Measurements from ENCODE around the gene SKP1. TPM values are rescaled to one million over a fixed set of nuclear protein-coding genes. Genes with fewer than 3 reads are reported as not detected.
"Not testable (repeated sequence)": the region's sequence is repeated elsewhere in the genome, so short reads cannot be mapped to it uniquely, and the experiment has no call there.

SKP1 gene
- total RNA-seq, 1 experiment from 2014 or later: 415 TPM

DNA sequence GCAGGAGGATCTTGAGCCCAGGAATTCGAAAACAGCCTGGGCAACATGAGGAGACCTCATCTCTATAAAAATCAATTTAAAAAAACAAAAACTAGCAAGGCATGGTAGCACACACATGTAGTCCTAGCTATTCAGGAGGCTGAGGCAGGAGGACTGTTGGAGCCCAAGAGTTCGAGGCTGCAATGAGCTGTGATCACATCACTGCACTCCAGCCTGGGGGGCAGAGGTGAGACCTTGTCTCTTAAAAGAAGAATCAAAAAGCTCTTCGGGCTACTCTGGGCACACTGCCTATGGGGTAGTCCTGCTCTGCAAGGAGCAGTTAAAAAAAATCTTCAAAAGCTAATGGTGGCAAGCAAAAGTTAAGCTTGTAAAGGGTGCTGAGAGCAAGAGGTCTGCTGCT is 23.5 kb downstream of the SKP1 start:
- CTCF ChIA-PET: interaction anchor here (0.5 to 6.8 kb wide), 10 partner anchors 9 to 635 kb away, joined by 3 to 102 read pairs (median 3); no protein-coding TSS in a partner anchor
- H3K9me3 Mint-ChIP-seq (ENCODE audit: unreplicated experiment): no peaks in the 10 kb centered on the region
- intact Hi-C loops (cut with micrococcal nuclease): no loop called here
- no peak overlapping the region for H3K4me3 Mint-ChIP-seq (ENCODE audit: unreplicated experiment)
- peaks cover 26% of the 10 kb centered on the region for H3K4me1 Mint-ChIP-seq (ENCODE audit: insufficient read depth, unreplicated experiment)
- H3K27ac Mint-ChIP-seq (ENCODE audit: low read depth, unreplicated experiment): peak overlapping the region; percentile 13
- no peak for DNase-seq (ENCODE audit: unreplicated experiment)
- H3K36me3 Mint-ChIP-seq (ENCODE audit: insufficient read depth, unreplicated experiment): peaks cover 96% of the 10 kb centered on the region
- H3K27me3 Mint-ChIP-seq (ENCODE audit: insufficient read depth, unreplicated experiment): no peaks in the 10 kb centered on the region
- TF ChIP-seq, protein P1, sequence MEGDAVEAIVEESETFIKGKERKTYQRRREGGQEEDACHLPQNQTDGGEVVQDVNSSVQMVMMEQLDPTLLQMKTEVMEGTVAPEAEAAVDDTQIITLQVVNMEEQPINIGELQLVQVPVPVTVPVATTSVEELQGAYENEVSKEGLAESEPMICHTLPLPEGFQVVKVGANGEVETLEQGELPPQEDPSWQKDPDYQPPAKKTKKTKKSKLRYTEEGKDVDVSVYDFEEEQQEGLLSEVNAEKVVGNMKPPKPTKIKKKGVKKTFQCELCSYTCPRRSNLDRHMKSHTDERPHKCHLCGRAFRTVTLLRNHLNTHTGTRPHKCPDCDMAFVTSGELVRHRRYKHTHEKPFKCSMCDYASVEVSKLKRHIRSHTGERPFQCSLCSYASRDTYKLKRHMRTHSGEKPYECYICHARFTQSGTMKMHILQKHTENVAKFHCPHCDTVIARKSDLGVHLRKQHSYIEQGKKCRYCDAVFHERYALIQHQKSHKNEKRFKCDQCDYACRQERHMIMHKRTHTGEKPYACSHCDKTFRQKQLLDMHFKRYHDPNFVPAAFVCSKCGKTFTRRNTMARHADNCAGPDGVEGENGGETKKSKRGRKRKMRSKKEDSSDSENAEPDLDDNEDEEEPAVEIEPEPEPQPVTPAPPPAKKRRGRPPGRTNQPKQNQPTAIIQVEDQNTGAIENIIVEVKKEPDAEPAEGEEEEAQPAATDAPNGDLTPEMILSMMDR (IDR thresholded peaks at IDR 0.05; ENCODE audit: unreplicated experiment): no peak
- POLR2A ChIA-PET: interaction anchor here (0.7 to 6.2 kb wide), 9 partner anchors 11 to 130 kb away, joined by 3 to 55 read pairs (median 7); partner anchors contain the start of gene SKP1
- no TSS peak for BruUV-seq (replicated peaks)

DNA sequence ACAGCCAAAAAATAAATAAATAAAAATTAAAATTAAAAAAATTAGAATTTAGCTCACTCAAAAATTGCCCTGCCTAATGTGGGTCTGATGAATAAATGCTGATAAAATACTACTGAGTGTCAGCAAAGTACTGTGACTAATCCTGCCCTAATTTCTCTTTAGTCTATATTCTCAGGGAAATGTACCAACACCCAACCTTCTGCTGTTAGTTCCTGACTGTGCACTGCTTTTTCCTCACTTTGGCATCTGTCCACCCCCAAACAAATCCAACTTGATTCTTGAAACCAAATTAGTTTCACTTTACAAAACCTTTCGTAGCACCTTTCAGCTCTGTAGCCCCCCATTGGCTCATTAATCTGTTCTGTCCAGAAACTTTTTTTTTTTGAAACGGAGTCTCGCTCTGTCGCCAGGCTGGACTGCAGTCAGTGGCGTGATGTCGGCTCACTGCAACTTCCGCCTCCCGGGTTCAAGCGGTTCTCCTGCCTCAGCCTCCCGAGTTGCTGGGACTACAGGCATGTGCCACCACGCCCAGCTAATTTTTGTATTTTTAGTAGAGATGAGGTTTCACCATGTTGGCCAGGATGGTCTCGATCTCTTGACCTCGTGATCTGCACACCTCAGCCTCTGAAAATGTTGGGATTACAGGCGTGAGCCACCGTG is 24.4 kb downstream of the SKP1 start:
- H3K27me3 Mint-ChIP-seq (ENCODE audit: insufficient read depth, unreplicated experiment); H3K9me3 Mint-ChIP-seq (ENCODE audit: unreplicated experiment); H3K4me3 Mint-ChIP-seq (ENCODE audit: unreplicated experiment); DNase-seq (ENCODE audit: unreplicated experiment); BruUV-seq (replicated peaks); intact Hi-C loops (cut with micrococcal nuclease); H3K27ac Mint-ChIP-seq (ENCODE audit: low read depth, unreplicated experiment): not testable (repeated sequence)
- ChIA-PET POLR2A (interaction anchor here (0.6 to 6.2 kb wide), 4 partner anchors 11 to 227 kb away, joined by 3 to 55 read pairs (median 10); partner anchors contain the start of gene SKP1), CTCF (interaction anchor here (0.6 to 6.8 kb wide), 8 partner anchors 8 to 729 kb away, joined by 3 to 102 read pairs (median 4); no protein-coding TSS in a partner anchor)
- peaks cover 96% of the 10 kb centered on the region for H3K36me3 Mint-ChIP-seq (ENCODE audit: insufficient read depth, unreplicated experiment)
- peaks cover 20% of the 10 kb centered on the region for H3K4me1 Mint-ChIP-seq (ENCODE audit: insufficient read depth, unreplicated experiment)

DNA sequence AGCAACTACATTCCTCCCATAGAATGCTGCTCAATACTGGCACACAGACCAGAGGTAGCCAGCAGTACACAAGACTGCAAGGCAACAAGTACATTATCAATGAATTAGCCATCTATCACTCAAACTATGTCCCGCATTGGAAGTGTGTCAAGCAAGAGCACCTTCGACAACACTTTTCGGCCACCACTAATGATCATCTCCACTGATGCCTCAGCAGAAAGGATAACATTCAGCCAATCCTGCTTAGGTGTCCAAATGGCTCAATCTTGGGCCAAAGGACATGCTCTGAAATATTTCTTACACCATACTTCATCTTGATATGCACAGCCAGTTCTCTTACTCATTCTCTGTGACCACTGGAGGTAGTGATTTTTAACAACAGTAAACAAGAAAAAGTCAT is 25.0 kb downstream of the SKP1 start:
- Mint-ChIP-seq H3K4me3 (ENCODE audit: unreplicated experiment) (no peak overlapping the region), H3K27me3 (ENCODE audit: insufficient read depth, unreplicated experiment) (no peaks in the 10 kb centered on the region), H3K36me3 (ENCODE audit: insufficient read depth, unreplicated experiment) (peaks cover 97% of the 10 kb centered on the region), H3K9me3 (ENCODE audit: unreplicated experiment) (no peaks in the 10 kb centered on the region), H3K4me1 (ENCODE audit: insufficient read depth, unreplicated experiment) (peaks cover 20% of the 10 kb centered on the region), H3K27ac (ENCODE audit: low read depth, unreplicated experiment) (no peak overlapping the region)
- intact Hi-C loops (cut with micrococcal nuclease): no loop called here
- TF ChIP-seq, protein P1 (IDR thresholded peaks at IDR 0.05; ENCODE audit: unreplicated experiment): no peak
- ChIA-PET POLR2A (interaction anchor here (1.4 to 6.2 kb wide), 5 partner anchors 10 to 112 kb away, joined by 3 to 55 read pairs (median 8); partner anchors contain the start of gene SKP1), CTCF (interaction anchor here (0.5 to 6.8 kb wide), 3 partner anchors 11 to 1040 kb away, joined by 3 to 102 read pairs (median 53); no protein-coding TSS in a partner anchor)
- no peak for DNase-seq (ENCODE audit: unreplicated experiment)
- BruUV-seq (replicated peaks): no TSS peak

DNA sequence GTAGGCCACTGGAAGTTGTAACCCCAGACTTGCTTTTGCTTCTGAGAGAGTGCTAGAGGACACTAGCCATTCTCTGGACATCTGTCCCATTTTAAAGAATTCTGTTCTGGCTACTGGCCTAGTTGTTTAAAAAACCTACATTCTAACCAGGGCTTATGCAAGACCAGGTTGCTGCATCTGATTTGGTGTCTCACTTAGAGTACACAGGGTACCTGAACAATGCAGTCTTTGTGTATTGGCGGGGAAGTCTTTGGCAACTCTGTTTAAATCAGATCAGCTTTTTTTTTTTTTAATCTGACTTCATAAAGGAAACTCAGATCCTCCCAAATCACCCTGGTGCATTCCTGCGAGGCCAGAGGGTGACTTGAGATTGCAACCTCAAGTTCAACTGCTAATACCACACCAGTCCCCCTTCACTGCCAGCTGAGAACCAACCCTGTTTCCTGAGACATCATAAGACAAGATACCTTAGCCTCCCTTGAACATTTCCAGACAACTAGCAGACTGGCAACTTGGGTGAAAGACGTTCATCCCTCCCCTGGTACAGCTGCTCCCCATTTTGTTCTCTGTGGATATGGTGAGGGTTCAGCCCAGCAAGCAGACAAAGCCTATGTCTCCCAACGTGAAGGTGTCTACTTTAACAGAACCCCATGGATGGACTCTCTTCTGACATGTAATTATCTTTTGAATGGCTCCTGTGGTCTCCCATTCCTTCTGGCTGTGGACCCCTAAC is 27.0 kb downstream of the SKP1 start:
- BruUV-seq (replicated peaks): no TSS peak
- H3K27me3 Mint-ChIP-seq (ENCODE audit: insufficient read depth, unreplicated experiment): no peaks in the 10 kb centered on the region
- TF ChIP-seq, protein P1 (IDR thresholded peaks at IDR 0.05; ENCODE audit: unreplicated experiment): no peak
- peak overlapping the region; percentile 88 for H3K27ac Mint-ChIP-seq (ENCODE audit: low read depth, unreplicated experiment)
- ChIA-PET POLR2A (interaction anchor here (0.8 to 6.2 kb wide), 6 partner anchors 11 to 145 kb away, joined by 3 to 55 read pairs (median 3); partner anchors contain the start of genes SKP1 and VDAC1), CTCF (interaction anchor here (0.7 to 19.8 kb wide), 6 partner anchors 9 to 119 kb away, joined by 3 to 867 read pairs (median 4); no protein-coding TSS in a partner anchor)
- peaks cover 16% of the 10 kb centered on the region for H3K4me1 Mint-ChIP-seq (ENCODE audit: insufficient read depth, unreplicated experiment)
- no peak for DNase-seq (ENCODE audit: unreplicated experiment)
- H3K36me3 Mint-ChIP-seq (ENCODE audit: insufficient read depth, unreplicated experiment): peaks cover 92% of the 10 kb centered on the region
- intact Hi-C loops (cut with micrococcal nuclease): no loop called here
- H3K4me3 Mint-ChIP-seq (ENCODE audit: unreplicated experiment): no peak overlapping the region
- H3K9me3 Mint-ChIP-seq (ENCODE audit: unreplicated experiment): no peaks in the 10 kb centered on the region
